ENCODE data around the gene MRTFA. TPM values are rescaled to one million over a fixed set of nuclear protein-coding genes. Genes with fewer than 3 reads are reported as not detected.
"Not testable (repeated sequence)": the region's sequence is repeated elsewhere in the genome, so short reads cannot be mapped to it uniquely, and the experiment has no call there.

The MRTFA gene
- total RNA-seq, 1 donor from 2014 or later: 47.0 TPM

DNA sequence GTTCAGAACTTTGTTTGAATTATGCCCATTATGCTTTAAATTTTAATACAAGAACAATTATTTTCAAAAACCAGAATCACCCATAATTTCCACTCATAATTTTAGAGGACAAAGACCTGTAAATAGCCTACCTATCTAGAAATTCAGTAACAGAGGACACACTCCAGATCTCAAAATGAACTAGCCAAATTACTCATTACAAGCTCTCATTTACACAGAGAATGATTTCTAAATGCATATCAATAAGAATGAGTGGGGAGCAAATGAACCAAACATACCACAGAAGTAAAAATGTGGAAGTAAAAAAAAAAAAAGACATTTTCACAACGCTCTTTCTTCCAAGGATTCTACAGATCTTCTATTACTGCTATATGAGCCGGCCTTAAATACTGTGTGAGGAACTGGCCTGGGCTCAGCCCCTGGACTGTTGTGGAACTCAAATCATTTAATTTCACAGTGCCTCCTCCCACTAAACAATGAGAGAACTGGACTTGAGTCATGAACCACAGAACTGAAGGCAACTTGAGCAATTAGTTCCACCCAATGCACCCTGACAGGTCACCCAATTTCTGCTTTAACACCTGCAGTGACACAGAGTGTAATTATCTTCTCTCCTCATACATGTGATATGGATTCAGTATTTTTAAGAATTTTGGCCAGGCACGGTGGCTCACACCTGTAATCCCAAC lies 8.0 kb downstream of the MRTFA start:
- DNase-seq (ENCODE audit: low read depth): peak; percentile 44

DNA sequence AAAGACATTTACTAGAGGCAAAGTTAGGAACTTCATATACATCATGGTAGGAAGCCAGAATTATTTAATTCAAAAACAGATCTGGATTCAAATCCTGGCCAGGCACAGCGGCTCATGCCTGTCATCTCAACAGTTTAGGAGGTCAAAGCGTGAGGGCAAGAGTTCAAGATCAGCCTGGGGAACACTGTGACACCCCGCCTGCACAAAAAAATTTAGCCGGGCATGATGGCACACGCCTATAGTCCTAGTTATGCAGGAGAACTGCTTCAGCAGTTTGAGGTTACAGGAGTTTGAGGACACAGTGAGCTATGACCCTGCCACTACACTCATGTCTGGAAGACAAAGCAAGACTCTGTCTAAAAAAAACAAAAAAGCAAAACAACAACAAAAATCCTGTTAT lies 8.9 kb downstream of the MRTFA start:
- DNase-seq (ENCODE audit: low read depth): no peak

DNA sequence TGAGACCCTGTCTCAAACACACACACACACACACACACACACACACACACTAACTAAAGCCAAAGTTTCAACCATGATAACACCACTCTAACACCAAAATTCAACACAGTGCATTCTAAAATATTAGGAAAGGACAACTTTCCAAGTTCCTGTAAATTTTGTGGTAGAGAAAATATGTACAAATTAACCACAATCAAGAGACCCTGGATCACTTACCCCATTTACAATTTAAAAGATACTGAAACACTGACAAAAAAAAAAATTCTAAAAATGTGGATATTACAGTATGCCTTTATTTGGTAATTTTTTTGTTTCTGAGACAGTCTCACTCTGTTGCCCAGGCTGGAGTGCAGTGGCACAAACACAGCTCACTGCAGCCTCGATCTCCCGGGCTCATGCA lies 9.7 kb downstream of the MRTFA start:
- DNase-seq (ENCODE audit: low read depth): no peak

DNA sequence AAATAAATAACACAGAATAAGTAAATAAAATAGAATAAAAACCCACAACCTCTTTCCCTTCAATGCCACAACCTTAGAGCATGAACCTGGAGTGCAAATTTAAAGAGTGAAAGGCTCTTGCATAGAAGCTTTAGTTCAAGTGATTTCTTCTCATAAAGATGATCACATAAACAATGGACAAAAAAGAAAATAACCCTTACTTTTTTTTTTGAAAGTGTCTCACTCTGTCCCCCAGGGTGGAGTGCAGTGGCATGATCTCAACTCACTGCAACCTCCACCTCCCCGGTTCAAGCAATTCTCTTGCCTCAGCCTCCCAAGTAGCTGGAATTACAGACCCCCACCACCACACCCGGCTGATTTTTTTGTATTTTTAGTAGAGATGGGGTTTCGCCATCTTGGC lies 10.7 kb downstream of the MRTFA start:
- DNase-seq (ENCODE audit: low read depth): not testable (repeated sequence)

DNA sequence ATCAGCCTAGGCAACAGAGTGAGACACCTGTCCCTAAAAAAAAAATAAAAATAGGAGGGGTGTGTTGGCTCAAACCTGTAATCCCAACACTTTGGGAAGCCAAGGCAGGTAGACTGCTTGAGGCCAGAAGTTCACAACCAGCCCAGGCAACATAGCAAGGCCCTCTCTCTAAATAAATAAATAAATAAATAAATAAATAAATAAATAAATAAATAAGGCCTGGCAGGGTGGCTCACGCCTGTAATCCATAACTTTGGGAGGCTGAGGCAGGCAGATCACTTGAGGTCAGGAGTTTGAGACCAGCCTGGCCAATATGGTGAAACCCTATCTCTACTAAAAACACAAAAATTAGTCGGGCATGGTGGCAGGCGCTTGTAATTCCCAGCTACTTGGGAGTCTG lies 11.2 kb downstream of the MRTFA start:
- DNase-seq (ENCODE audit: low read depth): not testable (repeated sequence)

DNA sequence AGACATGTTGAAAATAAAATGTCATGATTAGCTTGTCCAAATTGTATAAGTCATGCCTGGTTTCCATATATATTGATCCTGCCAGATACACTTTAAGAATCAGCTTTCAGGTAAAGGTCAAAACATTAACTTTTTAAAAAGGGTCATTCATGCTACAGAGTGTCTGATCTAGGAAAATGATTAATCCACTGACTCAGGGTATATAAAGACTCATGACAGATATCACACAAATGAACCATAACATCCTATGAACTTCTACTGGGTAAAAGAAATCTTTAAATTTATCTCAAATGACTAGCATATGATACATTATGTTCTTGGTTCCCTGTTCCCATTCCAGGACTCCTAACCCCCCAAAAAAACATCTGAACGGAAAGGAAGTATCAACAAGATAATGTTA lies 11.7 kb downstream of the MRTFA start:
- DNase-seq (ENCODE audit: low read depth): no peak

DNA sequence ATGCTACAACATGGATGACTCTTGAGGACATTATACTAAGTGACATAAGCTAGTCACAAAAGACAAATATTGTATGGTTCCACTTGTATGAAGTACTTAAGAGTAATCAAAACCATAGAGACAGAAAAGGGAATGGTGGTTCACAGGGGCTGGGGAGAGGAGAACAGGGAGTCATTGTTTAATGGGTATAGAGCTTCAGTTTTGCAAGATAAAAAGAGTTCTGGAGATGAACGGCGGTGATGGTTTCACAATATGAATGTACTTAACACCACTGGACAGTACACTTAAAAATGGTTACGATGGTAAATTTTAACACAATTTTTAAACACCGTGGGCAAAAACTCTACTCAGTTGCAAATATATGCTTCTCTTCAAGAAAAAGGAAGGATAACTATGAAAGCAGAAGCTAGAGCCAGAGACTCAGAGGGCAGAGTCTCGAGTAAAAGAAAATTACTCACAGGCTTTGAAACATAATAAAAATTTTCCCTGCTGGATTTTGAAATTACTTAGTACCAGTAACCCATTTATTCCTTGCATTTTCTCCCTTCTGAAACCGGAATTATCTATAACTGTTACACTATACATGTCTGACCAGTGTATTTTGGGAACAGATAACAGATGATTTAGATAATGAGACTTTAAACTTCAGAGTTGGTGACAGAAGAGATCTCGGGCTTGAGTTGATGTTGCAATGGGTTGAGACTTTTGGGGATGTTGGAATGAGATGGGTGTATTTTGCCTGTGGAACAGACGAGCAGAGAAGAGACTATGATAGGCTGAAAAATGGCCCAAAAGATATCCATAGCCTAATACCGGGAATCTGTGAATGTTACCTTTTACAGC lies 15.0 kb downstream of the MRTFA start:
- no peak for DNase-seq (ENCODE audit: low read depth)

DNA sequence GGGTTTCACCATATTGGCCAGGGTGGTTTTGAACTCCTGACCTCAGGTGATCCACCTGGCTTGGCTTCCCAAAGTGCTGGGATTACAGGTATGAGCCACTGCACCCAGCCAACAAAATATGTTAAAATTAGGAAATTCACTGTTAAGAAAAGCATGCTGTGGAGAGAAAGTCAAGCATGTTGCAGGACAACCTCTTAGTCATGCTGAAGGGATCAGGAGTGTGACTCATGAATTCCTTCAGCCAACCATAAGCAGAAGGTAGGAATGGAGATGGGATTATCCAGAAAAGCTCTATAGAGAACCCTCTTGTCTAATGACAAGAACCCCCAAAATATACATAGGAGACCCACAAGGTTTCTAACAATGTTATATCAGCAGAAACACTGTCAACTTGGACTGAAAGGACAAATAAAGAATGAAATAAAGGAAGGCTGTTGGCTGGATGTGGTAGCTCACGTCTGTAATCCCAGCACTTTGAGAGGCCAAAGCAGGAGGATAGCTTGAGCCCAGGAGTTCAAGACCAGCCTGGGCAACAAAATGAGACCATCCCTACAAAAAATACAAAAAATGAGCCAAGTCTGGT lies 16.0 kb downstream of the MRTFA start:
- DNase-seq (ENCODE audit: low read depth): no peak

DNA sequence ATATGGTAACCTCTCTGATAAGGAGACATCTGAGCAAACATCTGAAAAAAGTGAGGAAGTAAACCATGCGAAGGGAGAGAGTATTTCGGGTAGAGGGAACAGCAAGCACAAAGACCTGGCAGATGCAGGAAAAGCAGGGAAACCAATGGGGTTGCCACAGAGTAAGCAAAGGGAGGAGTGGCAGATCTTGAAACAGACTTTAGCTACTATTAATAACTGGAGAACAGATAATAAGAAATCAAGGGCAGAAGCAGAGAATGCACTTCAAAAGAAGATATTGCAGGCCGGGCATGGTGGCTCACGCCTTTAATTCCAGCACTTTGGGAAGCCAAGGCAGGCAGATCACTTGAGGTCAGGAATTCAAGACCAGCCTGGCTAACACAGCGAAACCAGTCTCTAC lies 18.1 kb downstream of the MRTFA start:
- no peak for DNase-seq (ENCODE audit: low read depth)

DNA sequence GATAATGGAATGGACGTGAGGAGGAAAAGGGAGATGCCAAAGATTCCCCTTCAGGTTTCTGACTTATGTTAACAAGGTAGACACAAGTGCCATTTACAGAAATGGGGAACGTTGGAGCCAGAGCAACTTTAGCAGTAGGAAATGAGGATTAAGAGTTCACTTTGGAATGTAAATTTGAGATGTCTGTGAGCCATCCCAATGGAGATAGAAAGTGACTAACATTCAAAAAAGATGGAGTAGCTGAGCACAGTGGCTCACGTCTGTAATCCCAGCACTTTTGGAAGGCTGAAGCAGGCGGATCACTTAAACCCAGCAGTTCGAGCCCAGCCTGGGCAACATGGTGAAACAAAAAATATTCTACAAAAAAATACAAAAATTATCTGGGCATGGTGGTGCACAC lies 19.9 kb downstream of the MRTFA start:
- no peak for DNase-seq (ENCODE audit: low read depth)

DNA sequence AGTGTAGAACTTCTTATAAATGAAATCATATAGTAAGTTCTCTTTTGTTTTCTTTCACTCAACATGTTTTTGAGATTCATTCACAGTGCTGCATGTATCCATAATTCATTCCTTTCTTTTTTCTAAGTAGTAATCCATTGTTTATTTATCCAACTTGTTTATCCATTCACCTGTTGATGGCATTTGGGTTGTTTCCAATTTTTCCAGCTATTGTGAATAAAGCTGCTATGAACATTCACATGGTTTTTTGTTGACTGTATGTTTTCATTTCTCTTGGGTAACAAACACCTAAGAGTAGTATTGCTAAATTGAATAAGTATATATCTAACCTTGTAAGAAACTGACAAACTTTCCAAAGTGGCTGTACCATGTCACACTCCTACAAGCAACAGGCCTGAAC lies 23.5 kb downstream of the MRTFA start:
- no peak for DNase-seq (ENCODE audit: low read depth)

DNA sequence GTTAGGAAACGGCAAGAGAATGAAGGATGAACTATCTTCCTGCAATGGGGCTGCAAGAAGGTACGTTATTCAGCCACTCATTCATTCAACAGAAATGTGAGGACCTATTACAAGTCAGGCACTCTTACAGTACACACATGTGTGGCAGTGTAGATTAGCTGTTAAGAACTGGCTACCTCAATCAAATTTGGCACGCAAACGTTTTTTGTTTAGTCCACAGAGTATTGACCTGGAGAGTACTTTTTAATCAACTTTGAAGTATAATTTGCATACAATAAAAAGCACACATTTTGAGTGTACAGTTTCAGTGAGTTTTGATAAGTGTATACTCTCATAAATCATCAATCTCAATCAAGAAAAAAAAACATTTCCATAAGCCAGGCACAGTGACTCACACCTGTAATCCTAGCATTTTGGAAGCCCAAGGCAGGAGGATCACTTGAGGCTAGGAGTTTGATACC lies 24.2 kb downstream of the MRTFA start:
- no peak for DNase-seq (ENCODE audit: low read depth)

DNA sequence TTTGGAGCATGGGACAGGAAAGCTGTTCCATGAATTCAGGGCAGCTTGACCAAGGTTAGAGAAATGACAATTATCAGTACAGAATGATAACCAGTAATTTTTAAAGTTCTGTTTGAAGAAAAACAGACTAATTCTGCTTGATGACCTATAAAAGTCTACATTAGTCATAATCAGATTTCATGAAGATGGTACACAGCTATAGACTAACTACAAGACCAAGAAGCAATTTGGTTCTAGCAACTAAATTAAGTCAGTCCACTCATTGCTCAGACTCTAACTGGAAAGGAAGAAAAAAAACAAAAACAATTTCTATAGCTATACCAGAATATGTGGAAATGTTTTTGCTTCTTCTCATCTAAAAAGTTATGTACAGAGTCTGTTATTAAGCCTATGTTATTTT lies 24.9 kb downstream of the MRTFA start:
- no peak for DNase-seq (ENCODE audit: low read depth)

DNA sequence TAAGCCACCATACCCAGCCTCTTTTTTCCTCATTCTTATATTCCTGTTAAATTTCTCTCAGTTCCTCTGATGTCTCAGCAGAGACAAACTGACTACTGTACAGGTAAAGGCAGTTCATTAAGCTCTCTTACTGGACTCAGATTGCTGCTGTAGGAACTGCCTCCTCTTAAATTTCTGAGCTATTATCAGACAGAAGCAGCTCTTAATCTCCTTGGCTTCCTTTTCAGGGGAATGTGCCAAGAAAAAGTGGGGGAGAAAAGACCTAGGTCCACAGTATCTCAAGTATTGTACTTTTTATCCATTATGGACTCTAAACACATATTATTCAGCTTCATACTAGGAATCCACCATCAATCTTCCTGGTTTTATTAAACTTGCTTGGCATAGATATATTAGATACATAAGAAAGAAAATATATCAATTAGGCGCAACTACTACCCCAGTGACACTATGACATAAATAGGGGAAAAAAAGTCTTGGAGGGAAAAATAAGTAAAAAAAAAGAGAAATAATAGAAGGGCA lies 26.1 kb downstream of the MRTFA start:
- no peak for DNase-seq (ENCODE audit: low read depth)

DNA sequence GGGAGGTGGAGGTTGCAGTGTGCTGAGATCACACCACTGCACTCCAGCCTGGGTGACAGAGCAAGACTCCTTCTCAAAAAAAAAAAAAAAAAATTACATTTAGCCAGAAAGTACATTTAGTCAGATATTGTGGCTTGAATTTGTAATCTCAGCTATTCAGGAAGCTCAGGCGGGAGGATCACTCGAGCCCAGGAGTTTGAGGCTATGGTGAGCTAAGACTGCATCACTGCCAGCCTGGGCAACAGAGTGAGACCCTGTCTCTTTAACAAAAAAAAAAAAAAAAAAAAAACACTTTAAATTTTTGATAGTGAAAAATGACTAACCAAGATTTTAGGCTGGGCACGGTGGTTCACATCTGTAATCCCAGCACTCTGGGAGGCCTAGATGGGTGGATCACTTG lies 27.3 kb downstream of the MRTFA start:
- DNase-seq (ENCODE audit: low read depth): no peak

DNA sequence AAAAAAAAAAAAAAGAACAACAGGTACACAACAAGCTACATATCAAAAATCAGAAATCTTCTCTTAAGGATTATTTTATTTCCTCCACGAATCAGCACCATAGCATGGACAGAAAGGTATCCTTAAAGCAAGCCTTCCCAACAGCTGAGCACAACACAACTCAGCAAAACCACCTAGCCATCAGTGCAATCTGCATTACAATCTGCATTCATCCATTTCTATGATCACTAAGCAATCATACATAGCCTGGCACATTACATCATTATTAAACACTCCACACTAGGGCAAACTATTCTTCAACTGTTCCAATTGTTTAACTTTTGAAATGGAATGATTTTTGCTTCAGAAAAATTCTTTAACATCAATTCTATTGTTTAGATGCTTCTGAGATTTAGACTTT lies 29.0 kb downstream of the MRTFA start:
- DNase-seq (ENCODE audit: low read depth): no peak

DNA sequence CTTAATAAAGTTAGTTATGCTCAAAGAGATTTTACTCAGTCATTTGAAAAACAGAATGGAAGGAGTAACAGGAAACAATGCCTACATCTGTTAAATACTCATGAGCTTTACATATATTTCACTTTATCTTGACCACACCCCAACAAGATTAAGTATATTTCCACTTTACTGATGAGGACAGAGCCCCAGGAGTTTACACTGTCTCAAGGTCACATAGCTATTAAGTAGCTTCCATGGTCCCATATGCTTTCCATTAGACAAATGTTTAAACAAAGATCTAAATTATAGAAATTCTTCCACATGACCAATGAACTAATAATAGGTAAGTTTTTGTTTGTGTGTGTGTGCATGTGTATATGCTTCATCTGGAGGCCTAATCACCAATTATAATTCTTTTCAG lies 30.2 kb downstream of the MRTFA start:
- no peak for DNase-seq (ENCODE audit: low read depth)

DNA sequence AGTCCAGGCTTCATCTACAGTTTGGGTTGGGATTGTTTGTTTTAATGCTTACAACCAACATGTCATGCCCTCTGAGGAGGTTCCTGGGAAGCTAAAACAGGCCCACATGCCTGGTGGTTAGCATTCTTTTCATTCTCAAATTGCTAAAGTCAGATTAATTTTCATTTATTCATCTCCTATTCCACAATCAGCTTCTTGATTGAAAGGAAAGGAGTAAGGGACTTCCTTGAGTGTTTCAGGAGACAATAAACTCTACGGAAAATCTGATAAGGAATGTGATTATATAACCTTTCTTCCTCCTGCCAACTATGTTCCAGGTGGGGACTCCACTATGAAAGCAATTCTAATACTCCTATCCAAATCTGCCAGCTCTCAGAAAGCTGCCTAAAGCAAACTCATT lies 30.8 kb downstream of the MRTFA start:
- peak; percentile 40 for DNase-seq (ENCODE audit: low read depth)

DNA sequence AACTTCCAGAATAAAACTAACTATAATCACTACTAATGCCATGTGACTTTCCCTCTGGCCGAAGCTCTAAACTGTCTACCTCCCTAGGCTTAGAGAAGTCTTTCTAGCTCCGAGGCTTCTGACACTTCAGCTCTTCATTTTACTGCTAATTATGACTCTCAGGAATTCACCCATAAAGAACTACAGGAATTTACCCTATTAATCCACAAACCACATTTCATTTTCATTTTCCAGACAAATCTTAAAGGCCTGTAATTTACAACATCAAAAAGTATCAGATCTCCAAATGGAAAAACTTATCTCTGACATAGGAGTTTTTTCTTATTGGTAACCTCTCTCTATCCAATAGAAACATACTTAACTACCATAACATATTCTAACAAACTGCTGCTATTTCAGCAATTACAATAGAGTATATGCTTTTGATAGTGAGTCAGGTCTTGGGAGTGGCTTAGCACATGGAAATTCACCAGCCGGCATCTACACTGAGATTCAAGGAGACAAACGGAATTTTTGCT lies 33.4 kb downstream of the MRTFA start:
- peak; percentile 18 for DNase-seq (ENCODE audit: low read depth)

DNA sequence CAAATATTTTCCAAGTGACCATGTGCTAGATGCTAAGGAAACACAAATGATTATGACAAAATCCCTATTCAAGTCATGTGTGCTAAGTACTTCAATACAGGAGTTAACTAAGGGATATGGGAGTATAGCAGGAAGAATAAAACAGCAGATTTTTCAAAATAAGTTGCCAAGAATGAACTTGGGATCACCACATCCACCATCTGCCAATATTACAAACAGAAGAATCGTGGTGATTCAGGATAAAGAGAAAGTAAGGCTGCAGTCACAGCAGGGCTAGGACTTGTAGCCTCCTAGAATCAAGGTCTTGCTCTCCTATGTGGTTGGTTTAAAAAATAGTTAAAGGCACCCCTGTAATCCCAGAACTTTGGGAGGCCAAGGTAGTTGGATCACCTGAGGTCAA lies 34.3 kb downstream of the MRTFA start:
- DNase-seq (ENCODE audit: low read depth): no peak

DNA sequence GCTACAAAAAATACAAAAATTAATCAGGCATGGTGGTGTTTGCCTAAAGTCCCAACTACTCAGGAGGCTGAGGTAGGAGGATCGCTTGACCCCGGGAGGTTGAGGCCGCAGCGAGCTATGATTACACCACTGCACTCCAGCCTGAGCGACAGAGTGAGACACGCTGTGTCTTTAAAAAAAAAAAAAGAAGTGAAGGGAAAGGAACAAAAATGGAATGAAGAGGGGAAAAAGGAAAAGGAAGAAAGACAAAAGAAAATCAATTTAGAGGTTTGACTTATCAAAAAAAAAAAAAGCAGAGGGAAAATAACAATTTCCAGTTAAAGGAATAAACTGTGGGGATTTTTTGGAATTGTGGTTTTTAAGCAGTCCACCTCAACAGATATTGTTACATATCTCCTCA lies 36.8 kb downstream of the MRTFA start:
- no peak for DNase-seq (ENCODE audit: low read depth)

DNA sequence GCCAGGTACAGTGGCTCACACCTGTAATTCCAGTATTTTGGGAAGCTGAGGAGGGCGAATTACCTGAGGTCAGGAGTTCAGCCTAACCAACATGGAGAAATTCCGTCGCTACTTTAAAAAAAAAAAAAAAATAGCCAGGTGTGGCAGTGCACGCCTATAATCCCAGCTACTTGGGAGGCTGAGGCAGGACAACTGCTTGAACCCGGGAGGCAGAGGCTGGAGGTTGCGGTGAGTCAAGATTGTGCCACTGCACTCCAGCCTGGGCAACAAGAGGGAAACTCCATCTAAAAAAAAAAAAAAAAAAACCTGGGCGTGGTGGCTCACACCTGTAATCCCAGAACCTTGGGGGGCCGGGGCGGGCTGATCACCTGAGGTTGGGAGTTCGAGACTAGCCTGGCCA lies 37.8 kb downstream of the MRTFA start:
- not testable (repeated sequence) for DNase-seq (ENCODE audit: low read depth)

Measured in myocyte (in vitro differentiated cells).